ENCODE measurements around the gene PPOX.
A peak's percentile ranks its signal among the peaks of the same experiment; 100 is the strongest.

Gene PPOX

GRCh38 chr1:161197560-161198193 lies 31.5 kb downstream of the PPOX start:
- no peak for DNase-seq (ENCODE audit: low read depth in 3 of 3)

DNA sequence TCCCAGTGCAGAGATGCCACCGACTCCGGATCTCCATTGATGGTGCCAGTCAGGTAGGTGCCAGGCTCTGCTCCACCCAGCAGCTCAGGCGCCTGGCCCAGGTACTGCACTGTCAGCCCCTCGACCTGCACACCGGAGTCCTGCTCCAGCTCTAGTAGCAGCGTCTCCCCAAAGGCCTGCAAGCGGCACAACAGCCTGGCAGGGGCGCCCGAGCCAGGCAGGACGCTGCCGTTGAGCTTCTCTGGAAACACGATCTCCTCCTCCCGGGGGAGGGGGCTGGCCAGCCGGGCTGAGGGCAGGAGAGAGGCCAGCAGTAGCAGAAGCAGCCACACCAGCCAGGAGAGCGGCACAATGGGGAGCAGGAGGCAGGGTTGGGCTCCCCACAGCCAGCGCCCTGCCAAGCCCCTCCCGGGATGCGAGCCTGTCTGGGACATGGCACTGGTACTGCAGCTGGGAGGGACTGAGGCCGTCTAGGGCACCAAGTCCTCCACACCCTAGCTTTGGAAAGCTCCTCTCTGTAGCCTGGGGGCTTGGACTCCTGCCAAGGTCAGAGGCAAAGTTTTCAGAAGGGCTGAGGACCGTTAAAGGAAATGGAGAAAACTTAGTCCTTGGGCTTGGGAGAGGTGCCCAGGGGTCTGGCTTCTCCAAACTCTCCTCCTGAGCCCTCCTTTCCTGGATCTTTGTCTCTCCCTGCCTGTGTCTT lies 32.1 kb downstream of the PPOX start:
- DNase-seq (ENCODE audit: low read depth in 3 of 3), result no peak

DNA sequence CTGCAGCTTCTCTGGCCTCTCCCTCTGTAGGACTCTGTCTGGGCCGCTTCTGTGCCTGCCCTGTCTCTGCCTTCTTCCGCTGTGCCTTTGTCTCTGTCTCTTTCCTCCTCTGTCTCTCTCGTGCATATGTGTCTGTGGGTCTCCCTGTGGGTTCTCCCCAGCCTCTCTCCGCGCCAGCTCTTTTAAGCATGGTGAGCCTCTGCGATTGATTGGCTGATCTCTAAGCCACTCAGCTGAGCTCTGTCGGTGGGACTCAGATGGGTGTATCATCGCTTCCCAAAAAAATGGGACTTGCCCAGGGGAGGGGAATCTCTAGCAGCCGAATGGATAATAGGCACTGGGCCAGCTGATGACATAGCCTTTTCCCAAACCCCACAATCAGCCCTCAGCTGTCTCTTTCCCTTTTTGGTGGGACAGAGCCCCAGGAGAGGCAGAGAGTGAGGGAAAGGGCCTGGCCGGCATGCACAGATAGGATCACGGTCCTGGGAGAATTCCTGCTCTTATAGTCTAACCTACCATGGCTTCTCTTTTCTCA lies 32.7 kb downstream of the PPOX start, which contains the start of gene ADAMTS4:
ADAMTS4 (minus strand) TSS at position 158 of the 535 bp plus-strand sequence. CDS start 427 bp downstream, outside the sequence.
- no peak for DNase-seq (ENCODE audit: low read depth in 3 of 3)

DNA sequence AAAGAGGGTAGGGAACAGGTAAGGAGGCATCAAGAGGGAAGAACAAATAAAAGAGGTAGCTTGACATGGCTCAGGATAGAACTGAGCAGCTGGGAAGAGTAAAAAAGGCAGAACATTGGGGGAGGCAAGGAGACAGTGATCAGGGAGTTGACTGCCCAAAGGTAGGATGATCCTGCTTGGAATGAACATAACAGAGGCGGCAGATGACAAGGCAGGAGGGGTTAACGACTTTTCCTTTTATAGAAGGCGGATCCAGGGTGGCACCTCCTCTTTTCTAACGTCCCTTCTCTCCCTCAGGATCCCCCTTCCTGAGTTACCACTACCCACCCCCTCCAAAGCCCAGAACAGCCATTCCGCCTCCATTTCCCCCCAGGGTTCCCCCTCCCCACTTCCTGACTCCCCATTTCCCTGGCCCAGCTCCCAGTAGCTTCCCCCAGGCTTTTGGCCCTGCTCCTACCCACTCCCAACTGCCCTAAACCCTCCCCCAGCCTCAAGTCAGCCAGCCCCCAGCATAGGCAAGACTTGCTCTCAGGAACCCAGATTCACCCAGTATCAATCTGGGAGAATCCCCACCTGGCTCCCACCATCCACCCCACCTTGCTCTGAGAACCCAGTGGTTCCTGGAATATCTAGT lies 33.4 kb downstream of the PPOX start:
- no peak for DNase-seq (ENCODE audit: low read depth in 3 of 3)

DNA sequence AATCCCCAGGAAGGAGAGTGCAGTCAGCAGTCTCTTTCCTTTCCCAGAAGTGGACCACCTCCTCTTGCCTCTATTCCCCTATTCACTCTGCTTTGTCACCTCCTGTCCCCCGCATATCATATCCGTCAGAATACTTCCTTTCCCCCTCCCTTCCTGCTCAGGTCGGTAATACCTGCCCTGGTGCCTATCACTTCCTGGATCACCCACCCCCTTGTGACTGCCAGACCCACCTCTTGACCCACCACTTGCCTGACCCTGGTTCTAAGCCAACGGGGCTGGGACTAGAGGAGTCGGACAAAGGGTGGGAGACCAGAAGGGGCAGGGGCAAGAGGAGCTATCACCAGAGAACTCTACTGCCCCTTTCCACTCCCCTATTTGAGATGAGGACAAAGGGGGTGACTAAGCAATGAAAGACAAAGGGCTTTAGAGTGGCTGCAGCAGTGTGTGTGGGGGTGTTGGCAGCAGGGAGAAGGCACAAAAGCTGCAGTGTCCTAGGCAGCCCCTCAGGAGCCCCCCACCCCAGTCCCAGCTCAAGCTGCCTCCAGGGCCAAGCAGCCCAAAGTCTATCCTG lies 34.3 kb downstream of the PPOX start:
- no peak for DNase-seq (ENCODE audit: low read depth in 3 of 3)

DNA sequence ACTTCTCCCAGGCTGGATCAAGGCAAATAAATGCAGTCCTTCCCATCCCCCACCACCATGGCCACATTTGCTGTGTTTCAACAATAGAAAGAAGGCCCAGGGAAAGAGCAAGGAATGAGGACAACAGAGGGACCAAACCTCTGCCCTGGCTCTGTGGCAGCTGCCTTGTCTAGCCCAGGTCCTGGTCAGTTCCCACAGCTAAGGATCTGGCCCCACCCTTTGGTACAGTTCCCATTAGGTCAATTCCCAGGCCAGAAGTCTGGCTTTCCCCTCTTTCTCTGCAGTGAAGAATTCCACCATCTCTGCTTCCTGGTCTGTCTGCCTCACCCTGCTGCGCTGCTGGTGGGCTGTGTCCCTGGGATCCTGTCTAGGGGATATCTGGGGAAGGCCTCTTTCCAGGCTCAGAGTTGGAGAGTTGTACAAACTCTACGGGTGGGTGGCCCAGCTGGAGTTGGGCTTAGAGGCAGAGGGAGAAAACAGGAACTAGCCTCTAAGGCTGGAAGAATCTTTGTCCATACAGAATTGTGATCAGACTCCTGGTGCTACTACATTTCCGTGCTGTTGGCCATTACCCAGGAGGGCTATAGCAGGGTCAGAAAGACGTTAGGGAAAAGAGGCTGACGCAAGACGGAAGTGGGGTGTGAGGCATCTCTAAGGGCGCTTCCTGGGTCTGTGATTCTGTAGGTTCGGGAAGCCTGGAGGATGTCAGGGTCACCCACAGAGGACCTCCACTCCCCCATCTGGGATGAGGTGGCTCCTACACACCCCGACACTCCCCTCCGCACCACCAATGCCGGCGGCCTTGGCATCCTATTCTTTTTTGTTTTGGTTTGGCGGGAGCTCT lies 35.0 kb downstream of the PPOX start:
- DNase-seq (ENCODE audit: low read depth in 3 of 3), result no peak

DNA sequence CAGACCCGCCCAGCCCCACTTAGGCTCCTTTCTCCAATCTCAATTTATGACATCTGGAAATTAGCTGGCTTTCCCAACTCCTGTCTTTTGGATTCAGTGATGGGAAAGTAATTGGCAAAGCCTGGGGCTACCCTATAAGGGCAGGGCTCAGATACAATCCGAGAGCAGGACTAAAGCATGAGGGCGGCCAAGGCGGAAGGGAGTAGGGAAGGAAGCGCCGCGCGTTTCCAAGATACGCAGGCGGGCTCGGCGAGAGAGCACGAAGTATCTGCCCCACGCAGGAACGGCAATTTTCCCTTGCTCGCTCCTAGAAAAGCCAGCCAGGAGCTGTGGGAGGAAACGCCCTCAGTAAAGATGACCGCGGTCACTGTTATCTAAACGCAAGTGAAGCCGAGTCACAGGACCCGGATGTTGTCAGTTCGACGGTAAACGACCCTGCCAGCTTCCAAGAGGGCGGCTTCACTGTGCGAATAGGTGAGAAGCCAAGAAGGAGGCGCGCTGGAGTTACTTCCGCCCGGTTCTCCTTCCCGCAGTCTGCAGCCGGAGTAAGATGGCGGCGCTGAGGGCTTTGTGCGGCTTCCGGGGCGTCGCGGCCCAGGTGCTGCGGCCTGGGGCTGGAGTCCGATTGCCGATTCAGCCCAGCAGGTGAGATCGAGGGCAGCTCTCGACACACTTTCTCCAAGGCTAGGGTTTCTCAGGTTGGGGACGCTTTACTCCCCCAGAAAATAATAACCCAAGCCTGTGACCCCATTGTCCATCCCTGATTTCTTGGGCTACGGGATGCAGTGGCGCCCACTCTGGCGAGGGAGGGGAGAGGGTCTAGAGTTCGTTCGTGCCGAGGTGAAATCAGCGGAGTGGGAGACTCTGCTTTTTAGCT lies 35.8 kb downstream of the PPOX start, which contains the start of gene NDUFS2:
NDUFS2 (plus strand) TSS at position 532 of the 877 bp plus-strand sequence; CDS start at position 551, 19 bp downstream.
- peak; percentile 88 to 94 (median 90) for DNase-seq (ENCODE audit: low read depth in 3 of 3)

DNA sequence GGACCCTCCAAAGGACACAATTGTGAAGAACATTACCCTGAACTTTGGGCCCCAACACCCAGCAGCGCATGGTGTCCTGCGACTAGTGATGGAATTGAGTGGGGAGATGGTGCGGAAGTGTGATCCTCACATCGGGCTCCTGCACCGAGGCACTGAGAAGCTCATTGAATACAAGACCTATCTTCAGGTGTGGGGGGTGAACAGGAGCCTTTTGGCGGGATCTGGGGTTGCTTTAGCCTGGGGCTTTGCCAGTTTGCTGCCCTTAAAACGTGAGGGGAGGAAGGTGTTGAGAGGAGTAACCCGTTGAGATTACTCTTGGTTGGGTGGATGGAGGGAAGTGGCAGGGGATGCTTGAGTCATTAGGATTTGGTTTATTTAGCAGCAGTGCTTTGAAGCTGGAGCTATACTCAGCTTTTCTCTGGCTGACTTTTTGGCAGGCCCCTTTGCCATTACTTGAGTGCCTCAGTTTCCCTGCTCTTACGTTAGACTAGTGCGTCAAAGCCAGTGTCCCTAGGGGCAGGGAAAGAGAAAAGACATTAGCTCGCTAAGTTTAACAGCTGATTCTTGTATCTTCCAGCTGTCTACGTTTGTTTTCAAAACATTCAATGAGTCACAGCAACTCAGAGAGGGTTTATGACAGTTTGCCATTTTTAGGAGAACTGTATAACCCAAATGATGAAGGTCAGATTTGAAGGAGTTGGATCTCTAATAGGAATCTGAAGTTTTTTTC lies 40.4 kb downstream of the PPOX start:
- no peak for DNase-seq (ENCODE audit: low read depth in 3 of 3)

GRCh38 chr1:161207173-161207572 lies 40.9 kb downstream of the PPOX start:
- DNase-seq (ENCODE audit: low read depth in 3 of 3), result no peak

DNA sequence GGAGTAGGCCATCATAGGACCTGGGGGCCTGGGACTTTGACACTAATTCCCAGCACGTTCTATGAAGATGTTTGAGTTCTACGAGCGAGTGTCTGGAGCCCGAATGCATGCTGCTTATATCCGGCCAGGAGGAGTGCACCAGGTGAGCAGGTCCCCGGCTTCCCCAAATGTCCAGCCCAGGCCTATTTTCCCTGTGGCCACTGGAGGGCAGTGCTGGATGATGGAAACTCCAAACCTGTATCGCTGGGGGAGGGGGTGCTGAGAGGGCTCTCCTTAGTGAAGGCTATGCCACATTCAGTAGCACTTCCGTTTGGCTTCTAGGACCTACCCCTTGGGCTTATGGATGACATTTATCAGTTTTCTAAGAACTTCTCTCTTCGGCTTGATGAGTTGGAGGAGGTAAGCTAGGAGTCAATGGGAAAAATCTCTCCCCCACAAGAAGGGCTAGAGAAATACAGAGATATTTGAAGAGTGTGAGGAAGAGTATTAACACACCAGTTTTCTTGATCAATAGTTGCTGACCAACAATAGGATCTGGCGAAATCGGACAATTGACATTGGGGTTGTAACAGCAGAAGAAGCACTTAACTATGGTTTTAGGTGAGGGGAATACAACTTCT lies 43.7 kb downstream of the PPOX start:
- peak; percentile 50 to 71 (median 59) for DNase-seq (ENCODE audit: low read depth in 3 of 3)

DNA sequence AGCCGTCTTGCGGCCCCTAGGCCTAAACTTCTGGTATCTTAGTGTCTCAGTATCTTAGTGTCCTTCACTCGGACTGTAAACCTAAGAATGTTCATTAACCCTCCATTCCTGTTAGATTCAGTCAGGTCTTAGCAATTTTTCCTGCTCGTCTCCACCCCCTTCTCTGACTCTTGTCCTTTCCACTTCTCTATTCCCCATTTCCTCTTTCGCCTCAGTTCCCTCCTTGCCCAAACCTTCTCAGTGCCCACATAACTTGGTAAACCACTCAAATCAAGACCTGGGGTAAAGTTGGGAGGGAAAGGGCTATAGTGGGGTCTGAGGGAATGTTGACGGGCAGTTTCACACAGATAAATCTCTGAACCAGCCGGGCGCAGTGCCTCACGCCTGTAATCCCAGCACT lies 48.1 kb downstream of the PPOX start:
- no peak for DNase-seq (ENCODE audit: low read depth in 3 of 3)

DNA sequence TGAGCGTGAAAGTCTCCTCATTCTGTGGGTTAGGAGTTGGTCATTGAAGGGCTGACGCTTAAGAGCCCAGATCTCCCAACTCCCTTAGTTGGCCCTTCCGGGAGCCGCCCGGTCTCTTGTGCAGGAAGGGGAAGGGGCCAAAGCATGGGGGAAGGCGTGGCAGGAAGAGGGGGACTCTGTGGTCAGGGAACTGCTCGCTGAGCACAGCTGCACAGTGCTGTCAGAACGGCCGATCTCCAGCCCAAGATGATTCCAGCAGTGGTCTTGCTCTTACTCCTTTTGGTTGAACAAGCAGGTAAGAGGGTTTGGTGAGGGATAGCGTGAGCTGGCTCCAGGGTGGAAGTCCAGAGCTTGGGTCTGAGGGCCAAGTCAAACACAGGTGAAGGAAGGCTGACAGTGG lies 48.9 kb downstream of the PPOX start, which contains the start of gene FCER1G:
FCER1G (plus strand) TSS at position 220 of the 400 bp plus-strand sequence; CDS start at position 247, 27 bp downstream.
- DNase-seq (ENCODE audit: low read depth in 3 of 3), result no peak

DNA sequence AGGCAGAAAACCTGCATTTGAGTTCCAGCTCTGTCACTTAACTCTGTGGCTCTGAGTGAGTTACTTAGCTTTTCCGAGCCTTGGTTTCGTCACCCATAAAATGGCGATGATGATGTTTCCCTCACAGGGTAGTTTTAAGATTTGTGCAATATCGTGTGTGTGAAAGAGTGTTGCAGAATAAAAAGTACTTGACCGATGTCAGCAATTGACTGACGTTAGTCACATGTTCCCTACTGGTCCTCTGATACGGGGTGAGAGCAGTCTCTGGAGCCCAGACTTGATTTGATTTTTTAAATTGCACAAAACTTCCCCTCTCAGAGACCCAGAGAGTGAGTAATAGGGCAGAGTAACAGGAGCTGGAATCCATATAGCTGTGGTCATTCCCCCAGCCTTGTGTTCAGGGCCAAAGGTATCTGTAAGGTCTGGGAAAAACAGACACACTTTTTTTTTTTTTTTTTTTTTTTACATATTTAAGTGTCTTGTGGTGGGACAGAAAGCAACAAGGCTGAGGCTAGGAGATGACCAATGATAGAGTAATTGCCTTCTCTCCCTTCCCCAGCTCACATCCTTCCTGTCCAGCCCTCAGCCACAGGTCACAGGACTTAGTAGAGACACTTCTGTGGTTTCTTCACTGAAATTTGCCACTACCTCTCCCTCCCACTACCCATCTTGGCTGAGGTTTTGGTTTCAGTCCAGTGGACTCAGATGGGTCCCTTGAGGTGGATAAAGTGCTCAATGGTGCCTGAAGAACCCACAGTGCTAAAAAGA lies 50.9 kb downstream of the PPOX start:
- DNase-seq (ENCODE audit: low read depth in 3 of 3), result no peak

- DNase-seq (ENCODE audit: low read depth in 3 of 3), result no peak
These were observed 51.6 kb downstream of the PPOX start for GRCh38 chr1:161217831-161218230.

DNA sequence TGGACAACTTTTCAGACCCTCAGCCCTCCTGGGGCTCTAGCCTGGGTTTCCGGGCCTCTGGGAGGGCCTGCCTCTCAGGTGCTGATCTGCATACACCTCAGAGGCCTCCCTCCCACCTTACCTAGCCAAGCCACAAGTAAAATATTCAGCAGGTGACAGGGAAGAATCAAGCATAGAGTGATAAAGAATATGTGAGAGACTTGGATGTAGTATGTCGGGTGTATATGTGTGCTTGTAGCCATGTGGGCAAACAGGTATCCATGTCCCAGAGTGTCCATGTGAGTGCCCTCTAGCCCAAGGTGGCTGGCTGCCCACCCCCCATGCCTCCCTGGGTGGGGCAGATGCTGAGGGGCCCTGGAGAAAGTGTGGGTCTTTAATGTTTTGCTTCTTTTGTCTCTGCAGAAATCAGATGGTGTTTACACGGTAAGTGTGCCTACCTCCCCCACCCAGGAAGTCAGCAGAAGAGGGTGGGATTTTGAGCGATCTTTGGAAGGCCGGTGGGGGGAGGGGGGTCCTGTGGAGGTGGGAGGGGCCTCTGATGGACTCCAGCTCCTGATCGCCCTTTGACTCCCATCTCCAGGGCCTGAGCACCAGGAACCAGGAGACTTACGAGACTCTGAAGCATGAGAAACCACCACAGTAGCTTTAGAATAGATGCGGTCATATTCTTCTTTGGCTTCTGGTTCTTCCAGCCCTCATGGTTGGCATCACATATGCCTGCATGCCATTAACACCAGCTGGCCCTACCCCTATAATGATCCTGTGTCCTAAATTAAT lies 52.3 kb downstream of the PPOX start:
- DNase-seq (ENCODE audit: low read depth in 3 of 3), result no peak

GRCh38 chr1:161219078-161219892 lies 53.1 kb downstream of the PPOX start:
- no peak for DNase-seq (ENCODE audit: low read depth in 3 of 3)

DNA sequence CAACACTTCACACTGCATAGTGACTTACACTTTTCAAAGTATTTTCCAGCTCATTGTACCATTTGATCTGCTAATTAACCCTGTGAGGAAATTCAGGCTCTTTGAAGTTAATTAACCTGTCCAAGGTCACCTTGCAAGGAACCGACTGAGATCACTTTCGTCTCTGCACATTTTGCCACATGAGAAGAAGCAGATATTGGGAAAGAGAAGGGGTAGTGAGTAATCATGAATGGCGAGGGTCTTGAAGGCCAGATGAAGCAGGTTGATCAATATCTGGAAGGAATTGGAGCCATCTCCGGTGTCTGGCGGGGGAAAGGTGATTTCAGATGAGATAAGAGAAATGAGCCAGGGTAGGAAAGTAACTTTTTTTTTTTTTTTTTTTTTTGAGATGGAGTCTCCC lies 53.8 kb downstream of the PPOX start:
- no peak for DNase-seq (ENCODE audit: low read depth in 3 of 3)

Data from stimulated activated CD4-positive, alpha-beta T cell treated with anti-CD3 and anti-CD28 coated beads, TNF-alpha, amount 100 ng/mL, for 48 hours (primary cell).